Lower leg skin (tissue), 3 donors: ENCODE measurements around the gene FGF12.

Experiments
- POLR2A ChIP-seq, 2 donors: fragments of 450-650 bp; IDR thresholded peaks; one replicate each; pipeline ENCODE4 v1.6.1; 2016 to 2017; ENCODE audit warnings: antibody characterized with exemption in 2 of 2, mild to moderate bottlenecking in 1 of 2, moderate library complexity in 1 of 2
- TF ChIP-seq, protein P1 (sequence below), 3 donors: fragments of 450-650 bp; IDR thresholded peaks; one replicate each; pipeline ENCODE4 v1.5.1; 2016; ENCODE audit warnings: antibody characterized with exemption in 3 of 3, mild to moderate bottlenecking in 3 of 3, moderate library complexity in 2 of 3

DNA sequence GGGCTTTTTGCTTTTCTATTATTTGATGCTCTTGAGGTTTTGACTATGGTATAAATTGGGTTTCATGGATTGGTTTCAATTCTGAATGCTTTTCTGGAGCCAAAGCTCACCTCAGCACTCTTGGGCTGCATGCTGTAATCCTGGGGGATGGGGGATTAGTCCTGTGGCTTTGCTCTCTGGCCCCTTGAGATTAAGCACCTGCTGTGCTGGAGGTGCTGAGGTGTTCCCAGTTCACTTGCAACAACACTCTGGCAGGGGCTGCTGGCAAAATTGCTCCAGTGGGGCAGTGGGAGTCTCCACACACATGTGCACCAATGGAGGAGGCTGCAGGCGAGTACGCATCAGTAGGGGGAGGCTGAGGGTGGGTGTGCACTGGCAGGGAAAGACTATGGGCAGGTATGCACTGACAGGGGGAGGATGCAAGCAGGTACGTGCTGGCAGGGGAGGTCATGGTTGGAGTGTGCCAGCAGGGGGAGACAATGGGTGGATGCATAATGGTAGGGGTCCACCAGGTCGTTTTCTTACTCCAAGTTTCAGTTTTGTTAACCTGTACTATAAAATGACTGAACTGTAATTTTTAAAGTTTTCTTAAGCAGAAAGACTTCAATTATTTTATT, 489.2 kb downstream of the FGF12 start:
- TF ChIP-seq, protein P1, sequence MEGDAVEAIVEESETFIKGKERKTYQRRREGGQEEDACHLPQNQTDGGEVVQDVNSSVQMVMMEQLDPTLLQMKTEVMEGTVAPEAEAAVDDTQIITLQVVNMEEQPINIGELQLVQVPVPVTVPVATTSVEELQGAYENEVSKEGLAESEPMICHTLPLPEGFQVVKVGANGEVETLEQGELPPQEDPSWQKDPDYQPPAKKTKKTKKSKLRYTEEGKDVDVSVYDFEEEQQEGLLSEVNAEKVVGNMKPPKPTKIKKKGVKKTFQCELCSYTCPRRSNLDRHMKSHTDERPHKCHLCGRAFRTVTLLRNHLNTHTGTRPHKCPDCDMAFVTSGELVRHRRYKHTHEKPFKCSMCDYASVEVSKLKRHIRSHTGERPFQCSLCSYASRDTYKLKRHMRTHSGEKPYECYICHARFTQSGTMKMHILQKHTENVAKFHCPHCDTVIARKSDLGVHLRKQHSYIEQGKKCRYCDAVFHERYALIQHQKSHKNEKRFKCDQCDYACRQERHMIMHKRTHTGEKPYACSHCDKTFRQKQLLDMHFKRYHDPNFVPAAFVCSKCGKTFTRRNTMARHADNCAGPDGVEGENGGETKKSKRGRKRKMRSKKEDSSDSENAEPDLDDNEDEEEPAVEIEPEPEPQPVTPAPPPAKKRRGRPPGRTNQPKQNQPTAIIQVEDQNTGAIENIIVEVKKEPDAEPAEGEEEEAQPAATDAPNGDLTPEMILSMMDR (IDR thresholded peaks at IDR 0.05), result no peak
- no peak for TF ChIP-seq POLR2A (IDR thresholded peaks at IDR 0.05)
